Activated naive CD8-positive, alpha-beta T cell treated with anti-CD3 and anti-CD28 coated beads, Interleukin-2, amount 10 ng/mL, durations not matched to agents 7 days and 5 days (primary cell): Measurements from ENCODE around the gene EPN3. TPM values are rescaled to one million over a fixed set of nuclear protein-coding genes. Genes with fewer than 3 reads are reported as not detected.

Experiments used
- ATAC-seq: fragments of 150-1000 bp; cut with Tn5 transposase; one replicate; pipeline ENCODE4 v1.10.0; 2021; ENCODE audit warnings: low read depth, moderate library complexity
- POLR2A ChIA-PET: fragments of 350-600 bp; sonication (Branson Sonifier 250); formaldehyde crosslinking; loops from one replicate; lab custom pipeline; 2021; ENCODE audit warnings: antibody characterized with exemption; lab: Charles Lee
- DNase-seq: peaks from one replicate; pipeline ENCODE4 v3.0.0; 2021
- H3K27ac Mint-ChIP-seq: one replicate; pipeline ENCODE4 v1.8.0; 2022; ENCODE audit warnings: mild to moderate bottlenecking, mixed read lengths
- H3K27me3 Mint-ChIP-seq: one replicate; pipeline ENCODE4 v1.8.0; 2022; ENCODE audit warnings: mild to moderate bottlenecking, moderate library complexity, mixed read lengths
- H3K36me3 Mint-ChIP-seq: one replicate; pipeline ENCODE4 v1.8.0; 2021; ENCODE audit warnings: mild to moderate bottlenecking, mixed read lengths
- H3K4me1 Mint-ChIP-seq: one replicate; pipeline ENCODE4 v1.8.0; 2021; ENCODE audit warnings: mixed read lengths
- H3K4me3 Mint-ChIP-seq: one replicate; pipeline ENCODE4 v1.8.0; 2022; ENCODE audit warnings: mild to moderate bottlenecking, moderate library complexity, mixed read lengths
- H3K9me3 Mint-ChIP-seq: one replicate; pipeline ENCODE4 v1.8.0; 2021; ENCODE audit warnings: mixed read lengths
- total RNA-seq, 2 experiments: library from RNA; stranded (reverse); gene quantifications; one replicate each; pipeline ENCODE4 v1.2.3, GENCODE V29; 2021

Gene EPN3
- total RNA-seq, 2 experiments from 2014 or later = not detected

DNA sequence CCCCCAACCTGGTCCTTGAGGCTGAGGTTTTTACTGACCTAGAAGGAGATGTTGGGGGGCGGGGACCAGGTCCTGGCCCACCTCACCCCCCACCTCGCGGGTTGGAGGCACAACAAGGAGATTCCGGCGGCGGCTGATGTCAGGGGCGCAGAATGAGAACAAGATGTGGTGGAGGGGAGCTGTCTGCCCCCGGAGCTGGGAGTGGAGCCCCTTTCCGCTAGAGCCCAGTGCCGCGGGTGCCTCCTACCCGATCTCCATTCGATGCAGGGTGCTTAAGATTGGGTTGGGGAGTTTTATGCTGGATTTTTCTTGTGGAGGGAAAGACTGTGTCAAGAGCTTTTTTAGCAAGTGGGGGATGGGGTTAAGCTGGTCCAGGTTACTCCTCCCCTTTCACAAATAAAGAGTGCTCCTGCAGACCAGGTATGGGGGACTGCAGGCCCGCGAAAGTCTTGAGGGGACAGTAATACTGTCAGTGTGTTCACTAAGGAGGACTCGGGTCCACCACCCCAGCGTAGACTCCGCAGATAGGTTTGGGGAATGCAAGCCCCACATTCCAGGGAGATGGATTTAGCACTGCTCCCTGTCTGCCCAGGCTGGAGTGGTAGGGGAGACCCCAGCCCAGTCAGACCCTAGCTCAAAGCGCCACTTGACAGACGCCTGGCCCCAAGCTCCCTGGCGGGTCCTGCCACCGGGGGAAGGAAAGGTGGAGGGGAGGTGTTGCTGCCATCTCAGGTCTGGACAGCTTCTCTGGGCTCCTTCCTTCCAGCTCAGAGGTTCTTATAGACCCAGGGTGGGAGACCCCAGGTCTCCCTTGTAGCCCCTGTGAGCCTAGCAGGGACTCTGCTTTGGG, 29.9 kb downstream of the EPN3 start:
- H3K27ac Mint-ChIP-seq = no peak overlapping the region
- ATAC-seq (no peak), DNase-seq (peak; percentile 49)
- peak overlapping the region; percentile 49 for H3K4me3 Mint-ChIP-seq
- no peaks in the 10 kb centered on the region for H3K9me3 Mint-ChIP-seq
- H3K4me1 Mint-ChIP-seq = peaks cover 14% of the 10 kb centered on the region
- no peaks in the 10 kb centered on the region for H3K36me3 Mint-ChIP-seq
- POLR2A ChIA-PET = interaction anchor here (1.2 kb wide), 1 partner anchor 11 kb away, joined by 3 read pairs; no protein-coding TSS in a partner anchor
- peaks cover 75% of the 10 kb centered on the region for H3K27me3 Mint-ChIP-seq

GRCh38 chr17:50563092-50563511, 30.6 kb downstream of the EPN3 start:
- H3K36me3 Mint-ChIP-seq = no peaks in the 10 kb centered on the region
- POLR2A ChIA-PET = interaction anchor here (0.5 to 1.2 kb wide), 2 partner anchors 11 to 150 kb away, joined by 3 to 5 read pairs; no protein-coding TSS in a partner anchor
- ATAC-seq (no peak), DNase-seq (no peak)
- H3K9me3 Mint-ChIP-seq = no peaks in the 10 kb centered on the region
- no peak overlapping the region for H3K4me3 Mint-ChIP-seq
- no peak overlapping the region for H3K27ac Mint-ChIP-seq
- H3K4me1 Mint-ChIP-seq = peaks cover 15% of the 10 kb centered on the region
- H3K27me3 Mint-ChIP-seq = peaks cover 72% of the 10 kb centered on the region

GRCh38 chr17:50564916-50565315, 32.4 kb downstream of the EPN3 start:
- DNase-seq = no peak

DNA sequence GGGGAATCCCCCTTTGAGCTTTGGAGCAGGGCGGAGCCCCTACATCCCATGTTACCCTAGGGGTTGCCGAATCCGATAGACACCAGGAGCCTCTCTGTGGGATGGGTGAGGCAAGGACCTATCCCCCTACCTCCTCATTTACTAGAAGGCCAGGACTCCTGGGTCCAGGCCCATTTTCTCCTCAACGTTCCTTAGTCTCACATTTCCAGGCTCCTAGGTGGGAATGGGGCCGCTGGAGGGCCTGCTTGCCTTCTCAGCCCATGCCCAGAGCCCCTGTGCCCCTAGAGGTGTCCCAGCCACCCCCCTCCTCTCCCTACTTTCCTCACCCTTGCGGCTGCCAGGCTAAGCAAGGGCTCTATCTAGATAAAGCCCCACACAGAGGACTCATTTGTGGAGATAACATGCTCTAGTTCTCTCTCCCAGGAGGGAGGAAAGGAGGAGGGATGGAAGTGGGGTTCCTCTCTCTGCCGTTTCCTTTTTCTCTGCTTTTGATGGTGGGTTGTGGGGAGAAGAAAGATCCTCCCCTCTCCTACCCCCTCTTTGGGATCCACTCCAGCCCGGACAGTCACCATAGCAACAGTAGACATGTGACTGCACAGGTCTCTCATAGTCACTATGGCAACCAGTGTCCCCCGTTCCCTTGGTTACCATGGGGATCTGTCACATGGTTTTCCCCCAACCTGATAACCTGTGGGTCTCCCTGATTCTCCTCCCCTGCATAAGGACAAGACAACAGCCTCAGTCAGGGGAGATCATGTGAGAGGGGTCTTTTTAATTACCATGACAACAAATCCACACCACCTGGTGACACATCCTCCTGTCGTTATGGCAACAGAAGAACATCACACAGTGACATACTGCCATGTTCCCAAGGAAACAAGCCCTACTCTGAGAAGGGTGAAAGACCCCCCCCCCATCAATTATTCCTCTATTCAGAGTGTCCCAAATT, 33.1 kb downstream of the EPN3 start:
- ATAC-seq = no peak
- DNase-seq = no peak
- Mint-ChIP-seq H3K9me3 (no peaks in the 10 kb centered on the region), H3K4me1 (peaks cover 9% of the 10 kb centered on the region), H3K36me3 (no peaks in the 10 kb centered on the region), H3K4me3 (no peak overlapping the region), H3K27me3 (peaks cover 51% of the 10 kb centered on the region), H3K27ac (no peak overlapping the region)
- POLR2A ChIA-PET = no interaction called here

More at GRCh38 chr17:50564916-50565315, 32.4 kb downstream of the EPN3 start:
- Mint-ChIP-seq H3K4me3 (no peak overlapping the region), H3K4me1 (peaks cover 12% of the 10 kb centered on the region), H3K27me3 (peaks cover 54% of the 10 kb centered on the region), H3K27ac (no peak overlapping the region), H3K9me3 (no peaks in the 10 kb centered on the region), H3K36me3 (no peaks in the 10 kb centered on the region)
- POLR2A ChIA-PET = no interaction called here
- ATAC-seq = no peak

DNA sequence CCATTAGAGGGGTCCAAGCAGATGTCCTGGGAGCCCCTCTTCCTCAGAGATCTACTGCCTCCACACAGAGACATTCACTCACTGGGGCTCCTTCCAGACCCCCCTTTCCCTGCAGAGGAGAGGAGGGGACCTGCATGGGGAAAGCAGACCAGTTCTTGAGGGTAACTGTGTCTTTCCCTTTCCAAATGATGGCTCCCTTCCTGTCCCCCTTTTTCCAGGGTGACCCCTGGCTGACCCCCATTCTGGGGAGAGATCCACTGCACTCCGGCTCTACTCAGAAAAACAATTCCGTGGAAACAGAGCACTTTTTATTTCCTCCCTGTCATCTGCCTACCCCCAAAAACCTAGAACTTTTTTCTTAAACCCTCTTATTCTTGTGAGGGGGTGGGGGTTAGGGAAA, 34.4 kb downstream of the EPN3 start:
- Mint-ChIP-seq H3K27me3 (peaks cover 51% of the 10 kb centered on the region), H3K4me1 (peaks cover 9% of the 10 kb centered on the region), H3K4me3 (no peak overlapping the region), H3K9me3 (no peaks in the 10 kb centered on the region), H3K36me3 (no peaks in the 10 kb centered on the region), H3K27ac (no peak overlapping the region)
- ATAC-seq (no peak), DNase-seq (no peak)
- POLR2A ChIA-PET = no interaction called here

- no peak for DNase-seq
- no peak for ATAC-seq
- Mint-ChIP-seq H3K4me3 (no peak overlapping the region), H3K36me3 (no peaks in the 10 kb centered on the region), H3K27me3 (peaks cover 34% of the 10 kb centered on the region), H3K27ac (no peak overlapping the region), H3K9me3 (no peaks in the 10 kb centered on the region), H3K4me1 (peaks cover 5% of the 10 kb centered on the region)
- POLR2A ChIA-PET = no interaction called here
Observed at GRCh38 chr17:50568659-50569058, 36.1 kb downstream of the EPN3 start.

DNA sequence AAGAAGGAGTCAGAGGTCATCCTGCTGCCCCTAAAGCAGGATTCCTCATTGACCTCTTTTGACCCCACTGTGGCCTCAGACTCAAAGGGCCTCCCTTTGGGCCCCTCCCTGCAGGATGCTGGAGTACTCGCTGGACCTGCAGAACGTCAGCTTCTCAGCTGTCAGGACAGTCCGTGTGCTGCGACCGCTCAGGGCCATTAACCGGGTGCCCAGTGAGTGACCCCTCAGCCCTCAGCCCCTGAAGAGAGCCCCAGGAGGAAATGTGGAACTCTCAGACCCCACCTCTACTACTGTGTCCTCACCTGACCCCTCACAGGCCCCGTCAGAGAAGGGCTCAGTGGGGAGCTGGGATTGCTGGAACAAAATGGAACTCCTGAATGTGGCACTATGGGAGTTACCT, 37.1 kb downstream of the EPN3 start:
- peaks cover 5% of the 10 kb centered on the region for H3K4me1 Mint-ChIP-seq
- no peak overlapping the region for H3K4me3 Mint-ChIP-seq
- DNase-seq (no peak), ATAC-seq (no peak)
- H3K27me3 Mint-ChIP-seq = peaks cover 29% of the 10 kb centered on the region
- no peaks in the 10 kb centered on the region for H3K36me3 Mint-ChIP-seq
- POLR2A ChIA-PET = no interaction called here
- no peak overlapping the region for H3K27ac Mint-ChIP-seq
- H3K9me3 Mint-ChIP-seq = no peaks in the 10 kb centered on the region

DNA sequence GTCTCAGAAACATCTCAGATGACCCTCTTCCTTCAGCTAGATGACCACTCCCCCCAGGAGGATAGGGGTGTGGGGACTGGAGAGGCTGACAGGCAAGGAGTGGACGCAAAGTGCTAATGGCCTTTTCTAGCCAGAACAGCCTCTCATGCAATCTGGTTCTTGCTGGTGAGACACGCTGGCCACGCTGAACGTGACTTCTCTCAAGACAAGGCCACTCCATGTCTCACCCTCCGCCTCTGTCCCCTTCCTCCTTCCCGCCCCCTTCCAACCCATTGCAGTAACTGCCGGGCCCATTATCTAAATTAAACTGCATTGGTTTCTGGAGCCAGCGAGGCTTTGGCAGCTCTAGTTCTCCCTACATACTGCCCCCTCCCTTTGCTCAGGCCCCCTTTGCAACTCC, 37.5 kb downstream of the EPN3 start:
- H3K27ac Mint-ChIP-seq = no peak overlapping the region
- no peak overlapping the region for H3K4me3 Mint-ChIP-seq
- DNase-seq (no peak), ATAC-seq (no peak)
- H3K27me3 Mint-ChIP-seq = peaks cover 25% of the 10 kb centered on the region
- H3K4me1 Mint-ChIP-seq = peaks cover 2% of the 10 kb centered on the region
- no peaks in the 10 kb centered on the region for H3K9me3 Mint-ChIP-seq
- POLR2A ChIA-PET = no interaction called here
- no peaks in the 10 kb centered on the region for H3K36me3 Mint-ChIP-seq

GRCh38 chr17:50570528-50570927, 38.0 kb downstream of the EPN3 start:
- no peak overlapping the region for H3K27ac Mint-ChIP-seq

DNA sequence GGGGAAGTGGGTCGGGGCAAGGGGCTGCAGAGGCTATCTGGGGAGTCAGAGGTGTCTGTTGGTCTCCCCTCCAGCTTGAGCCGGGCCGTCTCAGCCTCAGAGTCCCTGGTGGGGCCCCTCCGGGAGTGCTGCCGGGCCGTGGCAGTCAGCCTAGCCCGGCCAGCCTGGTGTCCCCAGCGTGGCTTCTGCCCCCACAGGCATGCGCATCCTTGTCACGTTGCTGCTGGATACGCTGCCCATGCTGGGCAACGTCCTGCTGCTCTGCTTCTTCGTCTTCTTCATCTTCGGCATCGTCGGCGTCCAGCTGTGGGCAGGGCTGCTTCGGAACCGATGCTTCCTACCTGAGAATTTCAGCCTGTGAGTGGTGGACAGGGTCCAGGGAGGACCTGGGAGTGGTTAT, 39.1 kb downstream of the EPN3 start:
- DNase-seq (no peak), ATAC-seq (no peak)
- H3K27ac Mint-ChIP-seq = no peak overlapping the region
- POLR2A ChIA-PET = no interaction called here
- no peak overlapping the region for H3K4me3 Mint-ChIP-seq
- peaks cover 11% of the 10 kb centered on the region for H3K27me3 Mint-ChIP-seq
- H3K36me3 Mint-ChIP-seq = no peaks in the 10 kb centered on the region
- peaks cover 1% of the 10 kb centered on the region for H3K4me1 Mint-ChIP-seq
- no peaks in the 10 kb centered on the region for H3K9me3 Mint-ChIP-seq

More at GRCh38 chr17:50570528-50570927, 38.0 kb downstream of the EPN3 start:
- peaks cover 22% of the 10 kb centered on the region for H3K27me3 Mint-ChIP-seq
- DNase-seq (no peak), ATAC-seq (no peak)
- no peaks in the 10 kb centered on the region for H3K9me3 Mint-ChIP-seq
- H3K36me3 Mint-ChIP-seq = no peaks in the 10 kb centered on the region
- POLR2A ChIA-PET = no interaction called here
- peaks cover 1% of the 10 kb centered on the region for H3K4me1 Mint-ChIP-seq
- no peak overlapping the region for H3K4me3 Mint-ChIP-seq

GRCh38 chr17:50572541-50572940, 40.0 kb downstream of the EPN3 start:
- H3K27ac Mint-ChIP-seq = no peak overlapping the region
- H3K4me1 Mint-ChIP-seq = peaks cover 3% of the 10 kb centered on the region
- no peaks in the 10 kb centered on the region for H3K36me3 Mint-ChIP-seq
- ATAC-seq (no peak), DNase-seq (no peak)
- no peak overlapping the region for H3K4me3 Mint-ChIP-seq
- H3K9me3 Mint-ChIP-seq = no peaks in the 10 kb centered on the region
- POLR2A ChIA-PET = no interaction called here
- peaks cover 6% of the 10 kb centered on the region for H3K27me3 Mint-ChIP-seq

DNA sequence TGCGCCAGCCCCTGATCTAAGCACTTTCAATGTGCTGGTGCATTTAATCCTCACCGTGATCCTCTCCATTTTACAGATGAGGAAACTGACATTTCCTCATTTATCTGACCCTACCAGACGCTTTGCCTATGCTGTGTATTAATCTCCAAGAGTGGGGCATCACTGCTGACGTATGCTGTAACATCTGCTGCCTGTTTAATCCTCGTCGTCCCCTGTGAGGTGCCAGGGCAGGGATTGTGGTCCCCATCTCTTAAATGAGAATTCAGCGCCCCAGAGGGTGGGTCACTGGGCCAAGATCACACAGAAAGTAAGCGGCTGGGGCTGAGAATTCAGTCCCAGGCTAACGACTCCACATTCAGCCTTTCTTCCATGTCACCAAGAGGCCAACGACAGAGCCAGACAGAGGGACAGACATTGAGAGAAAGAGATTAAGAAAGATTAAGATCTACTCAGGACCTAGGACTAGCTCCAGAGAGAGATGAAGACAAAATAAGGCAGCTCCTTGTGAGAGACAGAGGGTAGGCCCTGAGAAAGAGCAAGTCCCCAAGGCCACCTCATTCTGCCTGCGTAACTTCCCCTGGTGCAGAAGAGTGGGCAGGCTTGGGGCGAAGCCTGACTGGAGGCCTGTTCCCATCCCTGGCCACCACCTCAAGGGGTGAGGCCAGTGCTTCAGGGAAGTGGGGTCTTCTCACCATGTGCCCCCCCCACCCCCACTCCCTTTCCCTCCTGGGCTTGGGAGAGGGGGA, 41.5 kb downstream of the EPN3 start:
- ATAC-seq (no peak), DNase-seq (no peak)
- no peak overlapping the region for H3K27ac Mint-ChIP-seq
- H3K4me1 Mint-ChIP-seq = peaks cover 4% of the 10 kb centered on the region
- peaks cover 4% of the 10 kb centered on the region for H3K27me3 Mint-ChIP-seq
- H3K9me3 Mint-ChIP-seq = no peaks in the 10 kb centered on the region
- POLR2A ChIA-PET = interaction anchor here (0.8 kb wide), 1 partner anchor 11 kb away, joined by 3 read pairs; no protein-coding TSS in a partner anchor
- no peaks in the 10 kb centered on the region for H3K36me3 Mint-ChIP-seq
- H3K4me3 Mint-ChIP-seq = no peak overlapping the region
